Panc1 (cell line): ENCODE results near the gene CDK14. TPM values are rescaled to one million over a fixed set of nuclear protein-coding genes. Genes with fewer than 3 reads are reported as not detected.

Experiments
- ATAC-seq: fragments of 200-7000 bp; cut with Tn5 transposase; 2 replicates; pipeline ENCODE4 v1.9.1; 2020; ENCODE audit warnings: mild to moderate bottlenecking, moderate library complexity
- BruUV-seq: library from RNA; stranded (reverse); fragments of 400-500 nt; replicated peaks from 2 replicates; lab custom pipeline; 2021; lab: Mats Ljungman, UMichigan
- CTCF ChIA-PET: fragments of 300-600 bp; sonication (Branson Sonifier 250); formaldehyde crosslinking; loops from one replicate; lab custom pipeline; 2022; ENCODE audit warnings: antibody characterized with exemption; lab: Charles Lee
- POLR2A ChIA-PET: fragments of 300-600 bp; sonication (Branson Sonifier 250); formaldehyde crosslinking; loops from one replicate; lab custom pipeline; 2022; ENCODE audit warnings: antibody characterized with exemption; lab: Charles Lee
- DNase-seq: peaks from one replicate; pipeline ENCODE4 v3.0.0-alpha.2; 2010; ENCODE audit warnings: low read depth, low spot score
- H3K27ac ChIP-seq: 2 replicates; pipeline ENCODE4 v1.5.1; 2011; ENCODE audit warnings: mild to moderate bottlenecking, low read length, inconsistent platforms
- H3K27me3 ChIP-seq: fragments of 200-500 bp; sonication (Bioruptor generic); 2 replicates; pipeline ENCODE4 v1.6.0; 2014; ENCODE audit warnings: low read length, inconsistent platforms; ENCODE audit not compliant: control insufficient read depth, insufficient read depth
- H3K36me3 ChIP-seq: fragments of 200-500 bp; sonication (Bioruptor generic); 2 replicates; pipeline ENCODE4 v1.5.1; 2014; ENCODE audit warnings: inconsistent platforms, mild to moderate bottlenecking, low read length, moderate library complexity; ENCODE audit not compliant: control insufficient read depth, insufficient read depth
- H3K4me1 ChIP-seq: 2 replicates; pipeline ENCODE4 v1.5.1; 2011; ENCODE audit warnings: inconsistent platforms, mild to moderate bottlenecking, low read length, moderate library complexity; ENCODE audit not compliant: control insufficient read depth, insufficient read depth
- H3K4me3 ChIP-seq, 2 experiments: 2 replicates each; pipeline ENCODE4 v1.5.1; 2011 to 2012; ENCODE audit warnings: low read depth in 2 of 2, low read length in 2 of 2, mild to moderate bottlenecking in 2 of 2, inconsistent platforms in 1 of 2, moderate library complexity in 1 of 2
- H3K9me3 ChIP-seq: fragments of 200-500 bp; sonication (Bioruptor generic); 2 replicates; pipeline ENCODE4 v1.5.1; 2014; ENCODE audit warnings: low read depth, mild to moderate bottlenecking, inconsistent platforms, low read length, moderate library complexity; ENCODE audit not compliant: control insufficient read depth, insufficient read depth
- POLR2AphosphoS5 ChIP-seq: IDR thresholded peaks from 2 replicates; pipeline ENCODE4 v1.6.1; 2012; ENCODE audit warnings: mild to moderate bottlenecking, low read depth, low read length, moderate library complexity
- SIN3A ChIP-seq: IDR thresholded peaks from 2 replicates; pipeline ENCODE4 v1.6.1; 2012; ENCODE audit warnings: low read depth, mild to moderate bottlenecking, low read length, moderate library complexity, borderline replicate concordance; ENCODE audit not compliant: insufficient read depth
- TCF7L2 ChIP-seq: IDR thresholded peaks from 2 replicates; pipeline ENCODE4 v1.6.1; 2011; ENCODE audit warnings: mild to moderate bottlenecking, low read depth, low read length, inconsistent platforms
- in situ Hi-C: cut with HindIII; loops from 2 replicates; pipeline ENCODE4 v1.10.0; 2016; ENCODE audit warnings: low sequenced_read_pairs, low pct_unique_long_range_greater_than_20kb
- intact Hi-C: fragments of 100-400 bp; cut with micrococcal nuclease; formaldehyde crosslinking; loops from one replicate; pipeline ENCODE4 v1.10.0; 2022; ENCODE audit not compliant: unreplicated experiment
- total RNA-seq: library from RNA; stranded (reverse); gene quantifications from one replicate; pipeline ENCODE4 v1.2.1, GENCODE V29; 2021; ENCODE audit not compliant: unreplicated experiment
- TF ChIP-seq, protein P1 (sequence below): fragments of 450-650 bp; IDR thresholded peaks from 2 replicates; pipeline ENCODE4 v1.5.1; 2017; ENCODE audit warnings: mild to moderate bottlenecking
- TF ChIP-seq, protein P2 (sequence below), 2 experiments: IDR thresholded peaks; 2 replicates each; pipeline ENCODE4 v1.6.1; 2011 to 2012; ENCODE audit warnings: low read depth in 2 of 2, control low read depth in 1 of 2, low read length in 1 of 2, mild to moderate bottlenecking in 1 of 2, moderate library complexity in 1 of 2; ENCODE audit not compliant: insufficient read depth in 1 of 2

CDK14 gene
- total RNA-seq, 1 experiment from 2014 or later: 3.0 TPM

DNA sequence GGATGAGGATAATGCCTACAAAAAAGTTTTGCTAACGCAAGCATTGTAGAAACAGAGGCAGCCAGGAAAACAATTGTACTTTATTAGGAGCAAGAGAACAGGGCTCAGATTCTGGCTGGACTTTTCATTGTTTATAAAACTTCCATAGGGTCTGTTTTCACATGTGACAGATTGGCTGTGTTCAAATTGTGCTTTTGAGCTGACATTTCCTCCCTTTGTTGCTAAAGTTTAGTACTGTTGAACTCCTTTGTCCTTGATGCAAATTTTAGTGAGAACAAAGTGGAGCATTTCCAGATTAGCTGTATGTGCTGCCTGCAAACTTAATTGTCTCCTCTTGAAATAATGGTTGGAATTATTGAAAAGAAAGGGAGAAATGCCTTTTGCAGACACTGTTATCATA lies 447.1 kb downstream of the CDK14 start:
- H3K4me3 ChIP-seq: no peak overlapping the region
- intact Hi-C loops: no loop called here
- ChIA-PET CTCF (no interaction called here), POLR2A (no interaction called here)
- no peak overlapping the region for H3K27ac ChIP-seq
- H3K36me3 ChIP-seq: no peaks in the 10 kb centered on the region
- in situ Hi-C loops: no loop called here
- TF ChIP-seq TCF7L2: no peak
- TF ChIP-seq, protein P1, sequence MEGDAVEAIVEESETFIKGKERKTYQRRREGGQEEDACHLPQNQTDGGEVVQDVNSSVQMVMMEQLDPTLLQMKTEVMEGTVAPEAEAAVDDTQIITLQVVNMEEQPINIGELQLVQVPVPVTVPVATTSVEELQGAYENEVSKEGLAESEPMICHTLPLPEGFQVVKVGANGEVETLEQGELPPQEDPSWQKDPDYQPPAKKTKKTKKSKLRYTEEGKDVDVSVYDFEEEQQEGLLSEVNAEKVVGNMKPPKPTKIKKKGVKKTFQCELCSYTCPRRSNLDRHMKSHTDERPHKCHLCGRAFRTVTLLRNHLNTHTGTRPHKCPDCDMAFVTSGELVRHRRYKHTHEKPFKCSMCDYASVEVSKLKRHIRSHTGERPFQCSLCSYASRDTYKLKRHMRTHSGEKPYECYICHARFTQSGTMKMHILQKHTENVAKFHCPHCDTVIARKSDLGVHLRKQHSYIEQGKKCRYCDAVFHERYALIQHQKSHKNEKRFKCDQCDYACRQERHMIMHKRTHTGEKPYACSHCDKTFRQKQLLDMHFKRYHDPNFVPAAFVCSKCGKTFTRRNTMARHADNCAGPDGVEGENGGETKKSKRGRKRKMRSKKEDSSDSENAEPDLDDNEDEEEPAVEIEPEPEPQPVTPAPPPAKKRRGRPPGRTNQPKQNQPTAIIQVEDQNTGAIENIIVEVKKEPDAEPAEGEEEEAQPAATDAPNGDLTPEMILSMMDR: no peak
- TF ChIP-seq SIN3A: no peak
- TF ChIP-seq POLR2AphosphoS5: no peak
- TF ChIP-seq, protein P2, sequence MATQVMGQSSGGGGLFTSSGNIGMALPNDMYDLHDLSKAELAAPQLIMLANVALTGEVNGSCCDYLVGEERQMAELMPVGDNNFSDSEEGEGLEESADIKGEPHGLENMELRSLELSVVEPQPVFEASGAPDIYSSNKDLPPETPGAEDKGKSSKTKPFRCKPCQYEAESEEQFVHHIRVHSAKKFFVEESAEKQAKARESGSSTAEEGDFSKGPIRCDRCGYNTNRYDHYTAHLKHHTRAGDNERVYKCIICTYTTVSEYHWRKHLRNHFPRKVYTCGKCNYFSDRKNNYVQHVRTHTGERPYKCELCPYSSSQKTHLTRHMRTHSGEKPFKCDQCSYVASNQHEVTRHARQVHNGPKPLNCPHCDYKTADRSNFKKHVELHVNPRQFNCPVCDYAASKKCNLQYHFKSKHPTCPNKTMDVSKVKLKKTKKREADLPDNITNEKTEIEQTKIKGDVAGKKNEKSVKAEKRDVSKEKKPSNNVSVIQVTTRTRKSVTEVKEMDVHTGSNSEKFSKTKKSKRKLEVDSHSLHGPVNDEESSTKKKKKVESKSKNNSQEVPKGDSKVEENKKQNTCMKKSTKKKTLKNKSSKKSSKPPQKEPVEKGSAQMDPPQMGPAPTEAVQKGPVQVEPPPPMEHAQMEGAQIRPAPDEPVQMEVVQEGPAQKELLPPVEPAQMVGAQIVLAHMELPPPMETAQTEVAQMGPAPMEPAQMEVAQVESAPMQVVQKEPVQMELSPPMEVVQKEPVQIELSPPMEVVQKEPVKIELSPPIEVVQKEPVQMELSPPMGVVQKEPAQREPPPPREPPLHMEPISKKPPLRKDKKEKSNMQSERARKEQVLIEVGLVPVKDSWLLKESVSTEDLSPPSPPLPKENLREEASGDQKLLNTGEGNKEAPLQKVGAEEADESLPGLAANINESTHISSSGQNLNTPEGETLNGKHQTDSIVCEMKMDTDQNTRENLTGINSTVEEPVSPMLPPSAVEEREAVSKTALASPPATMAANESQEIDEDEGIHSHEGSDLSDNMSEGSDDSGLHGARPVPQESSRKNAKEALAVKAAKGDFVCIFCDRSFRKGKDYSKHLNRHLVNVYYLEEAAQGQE (IDR thresholded peaks at IDR 0.05; ENCODE audit: insufficient read depth in 1 of 2, low read depth in 2 of 2, low read length in 1 of 2): no peak
- DNase-seq: no peak
- no peaks in the 10 kb centered on the region for H3K4me1 ChIP-seq
- ATAC-seq: no peak
- H3K9me3 ChIP-seq: no peaks in the 10 kb centered on the region
- BruUV-seq: no TSS peak
- H3K27me3 ChIP-seq: peaks cover 2% of the 10 kb centered on the region; the same call in 1 of the 2 replicates

DNA sequence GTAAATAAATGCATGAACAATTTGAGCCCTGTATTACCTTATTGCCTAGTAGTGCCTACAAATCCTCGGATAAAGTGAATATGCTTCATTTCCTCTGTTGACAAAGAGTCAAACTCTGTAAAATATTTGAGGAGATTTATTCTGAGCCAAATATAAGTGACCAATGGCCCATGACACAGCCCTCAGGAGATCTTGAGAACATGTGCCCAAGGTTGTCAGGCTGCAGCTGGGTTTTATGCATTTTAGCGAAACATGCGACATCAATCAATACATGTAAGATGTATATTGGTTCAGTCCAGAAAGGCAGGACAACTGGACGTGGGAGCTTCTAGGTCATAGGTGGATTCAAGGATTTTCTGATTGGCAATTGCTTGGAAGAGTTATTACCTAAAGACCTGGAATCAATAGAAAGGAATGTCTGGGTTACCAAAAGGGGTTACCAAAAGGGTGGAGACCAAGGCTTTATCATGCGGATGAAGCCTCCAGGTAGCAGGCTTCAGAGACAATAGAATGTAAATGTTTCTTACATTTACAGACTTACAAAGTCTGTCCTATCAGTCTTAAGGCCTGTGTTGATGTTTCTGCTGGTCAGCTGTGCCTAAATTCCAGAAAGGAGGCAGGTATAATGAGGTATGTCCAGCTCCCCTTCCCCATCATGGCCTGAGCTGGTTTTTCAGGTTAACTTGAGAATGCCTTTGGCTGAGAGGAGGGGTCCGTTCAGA lies 448.0 kb downstream of the CDK14 start:
- intact Hi-C loops (no loop called here), in situ Hi-C loops (no loop called here)
- DNase-seq (no peak), ATAC-seq (no peak)
- H3K36me3 ChIP-seq: no peaks in the 10 kb centered on the region
- peaks cover 2% of the 10 kb centered on the region; the same call in 1 of the 2 replicates for H3K27me3 ChIP-seq
- no peaks in the 10 kb centered on the region for H3K4me1 ChIP-seq
- TF ChIP-seq, protein P1: no peak
- TF ChIP-seq SIN3A: no peak
- TF ChIP-seq TCF7L2: no peak
- TF ChIP-seq, protein P2 (IDR thresholded peaks at IDR 0.05; ENCODE audit: insufficient read depth in 1 of 2, low read depth in 2 of 2, low read length in 1 of 2): no peak
- TF ChIP-seq POLR2AphosphoS5: no peak
- H3K27ac ChIP-seq: no peak overlapping the region
- no TSS peak for BruUV-seq
- CTCF ChIA-PET: no interaction called here
- POLR2A ChIA-PET: no interaction called here
- no peak overlapping the region for H3K4me3 ChIP-seq
- H3K9me3 ChIP-seq: no peaks in the 10 kb centered on the region
